KOPT-K1 (cell line): Measurements from ENCODE around the gene EBI3.
"Not testable (repeated sequence)": the region's sequence is repeated elsewhere in the genome, so short reads cannot be mapped to it uniquely, and the experiment has no call there.

Experiments
- H3K27ac ChIP-seq: fragments of 200-600 bp; sonication (generic); 2 replicates; pipeline ENCODE4 v1.5.1; 2016; ENCODE audit warnings: antibody characterized with exemption, mild to moderate bottlenecking, low read depth, low read length; ENCODE audit not compliant: poor library complexity, severe bottlenecking
- H3K36me3 ChIP-seq: fragments of 200-600 bp; sonication (generic); 2 replicates; pipeline ENCODE4 v1.5.1; 2017; ENCODE audit warnings: antibody characterized with exemption, mild to moderate bottlenecking, low read length, moderate library complexity; ENCODE audit not compliant: insufficient read depth
- H3K9me3 ChIP-seq: fragments of 200-600 bp; sonication (generic); 2 replicates; pipeline ENCODE4 v1.5.1; 2017; ENCODE audit warnings: antibody characterized with exemption, low read length, mild to moderate bottlenecking; ENCODE audit not compliant: insufficient read depth, poor library complexity, severe bottlenecking

Gene EBI3

DNA sequence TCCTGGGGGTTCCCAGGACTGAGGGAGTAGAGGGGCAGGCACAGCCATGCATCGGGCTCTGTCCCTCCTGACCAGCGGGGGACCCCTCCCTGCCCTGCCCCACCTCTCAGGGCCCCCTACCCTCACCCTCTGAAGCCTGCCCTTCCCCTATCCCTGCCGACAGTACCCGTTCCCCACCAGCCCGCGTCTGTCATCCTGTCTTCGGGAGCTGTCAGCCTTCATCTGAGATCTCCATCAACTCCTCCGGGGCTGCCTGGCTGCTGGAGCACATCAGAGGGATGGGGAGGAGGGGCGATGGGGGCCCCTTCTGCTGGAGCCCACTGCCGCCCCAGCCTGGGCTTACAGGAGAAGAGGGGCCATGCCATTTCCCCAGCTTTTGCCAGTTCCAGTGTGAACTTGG lies 43.6 kb downstream of the EBI3 start:
- Histone ChIP-seq H3K27ac (no peak overlapping the region), H3K9me3 (no peaks in the 10 kb centered on the region), H3K36me3 (peaks cover 31% of the 10 kb centered on the region)

GRCh38 chr19:4274321-4274686 lies 45.0 kb downstream of the EBI3 start:
- peaks cover 17% of the 10 kb centered on the region for H3K36me3 ChIP-seq
- H3K27ac ChIP-seq, H3K9me3 ChIP-seq: not testable (repeated sequence)

DNA sequence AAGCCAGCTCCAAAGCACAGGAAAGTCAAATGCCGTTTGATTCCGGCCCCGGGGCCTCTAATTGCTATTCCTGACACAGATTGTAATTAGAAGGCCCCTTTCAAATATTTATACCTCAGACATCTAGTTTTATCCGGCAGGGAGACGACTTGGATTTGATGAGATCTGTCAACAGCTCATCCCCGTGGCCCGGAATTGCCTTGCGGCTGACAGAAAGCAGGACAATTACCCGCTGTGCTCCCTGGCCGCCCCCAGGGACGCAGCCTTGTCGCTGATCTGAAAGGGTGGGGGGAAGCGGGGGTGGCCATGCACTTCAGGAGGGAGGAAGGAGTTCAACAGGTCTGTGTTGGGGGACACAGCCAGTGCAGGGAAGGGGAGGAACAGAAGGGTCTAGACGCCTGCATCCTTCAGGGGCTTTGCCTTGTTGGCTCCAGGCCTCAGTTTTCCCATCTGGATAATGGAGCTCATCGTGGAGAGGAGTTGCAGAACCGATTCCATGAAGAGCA lies 47.9 kb downstream of the EBI3 start:
- Histone ChIP-seq H3K27ac (no peak overlapping the region), H3K9me3 (no peaks in the 10 kb centered on the region), H3K36me3 (peaks cover under 1% of the 10 kb centered on the region; the same call in 1 of the 2 replicates)

- no peak overlapping the region for H3K27ac ChIP-seq
- H3K9me3 ChIP-seq = no peaks in the 10 kb centered on the region
- no peaks in the 10 kb centered on the region for H3K36me3 ChIP-seq
These were observed 48.7 kb downstream of the EBI3 start for GRCh38 chr19:4278010-4278409.

DNA sequence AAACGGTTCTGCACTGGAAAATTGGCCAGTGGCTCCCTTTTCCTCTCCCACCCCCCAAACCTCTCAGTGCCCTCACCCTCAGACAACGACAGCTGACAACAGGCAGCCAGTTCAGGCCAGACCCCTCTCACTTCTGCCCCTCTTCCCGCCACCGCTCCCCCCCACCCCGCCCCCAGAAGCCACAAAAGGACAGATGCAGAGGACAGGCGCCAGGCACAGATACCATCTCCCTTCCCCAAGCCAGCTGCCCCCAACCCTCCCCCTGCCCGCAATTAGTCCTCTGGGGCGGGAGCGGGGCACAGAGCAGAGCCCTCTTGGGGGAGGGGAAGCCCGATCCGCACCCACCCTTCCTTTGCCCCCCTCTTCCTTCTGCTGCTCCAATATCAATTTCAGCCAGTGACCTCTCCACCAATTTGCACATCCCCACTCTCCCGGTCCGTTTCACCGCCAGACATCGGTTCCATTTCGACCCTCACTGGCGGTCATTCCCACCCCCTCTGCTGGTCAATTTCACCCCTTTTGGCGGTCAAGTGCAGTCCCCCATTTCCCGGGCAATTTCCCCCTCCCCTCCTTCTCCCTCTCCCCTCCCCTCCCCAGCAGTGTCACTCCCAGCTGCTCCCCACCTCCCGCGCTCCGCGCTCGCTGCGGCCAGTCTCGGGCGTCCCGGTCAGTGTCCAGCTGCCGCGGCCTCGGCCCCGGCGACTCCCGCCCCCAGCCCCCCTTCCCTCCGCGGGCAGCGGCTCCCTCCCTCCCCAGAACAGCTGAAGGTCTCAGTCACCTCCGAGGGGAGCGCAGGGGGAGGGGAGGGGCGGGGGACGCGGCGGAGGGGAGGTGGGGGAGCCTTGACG lies 49.3 kb downstream of the EBI3 start, which contains the start of gene SHD:
SHD (plus strand) TSS at position 848 of the 848 bp plus-strand sequence. CDS start 798 bp downstream, outside the sequence.
- H3K9me3 ChIP-seq = no peaks in the 10 kb centered on the region
- no peak within 1 kb of the TSS for H3K27ac ChIP-seq
- H3K36me3 ChIP-seq = no peaks in the 10 kb centered on the region

- no peak overlapping the region for H3K27ac ChIP-seq
- H3K36me3 ChIP-seq = no peaks in the 10 kb centered on the region
- no peaks in the 10 kb centered on the region for H3K9me3 ChIP-seq
These were observed 49.9 kb downstream of the EBI3 start for GRCh38 chr19:4279267-4279529.

- Histone ChIP-seq H3K36me3 (no peaks in the 10 kb centered on the region), H3K27ac (no peak overlapping the region), H3K9me3 (no peaks in the 10 kb centered on the region)
These were observed 50.5 kb downstream of the EBI3 start for GRCh38 chr19:4279530-4280422.

GRCh38 chr19:4284176-4284958 lies 55.0 kb downstream of the EBI3 start:
- H3K36me3 ChIP-seq = no peaks in the 10 kb centered on the region
- no peaks in the 10 kb centered on the region for H3K9me3 ChIP-seq
- no peak overlapping the region for H3K27ac ChIP-seq

DNA sequence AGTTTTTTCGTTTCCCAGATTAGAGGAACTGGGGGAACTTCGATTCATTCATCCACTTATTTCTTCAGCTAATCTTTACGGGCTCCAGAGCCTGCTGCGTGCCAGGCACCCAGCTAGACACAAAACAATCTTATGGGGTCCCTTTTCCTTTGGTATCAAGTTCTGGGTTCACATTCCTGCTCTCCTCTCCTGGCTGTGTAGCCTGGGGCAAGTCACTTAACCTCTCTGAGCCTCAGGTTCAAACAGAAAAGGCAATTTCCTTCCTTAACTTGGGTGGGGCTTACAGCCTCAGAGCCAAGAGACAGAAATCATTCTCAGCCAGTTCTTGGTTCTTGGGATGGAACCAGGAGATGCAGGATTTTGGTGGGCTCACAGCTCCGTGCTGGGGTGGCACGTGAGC lies 55.7 kb downstream of the EBI3 start:
- Histone ChIP-seq H3K36me3 (no peaks in the 10 kb centered on the region), H3K27ac (no peak overlapping the region), H3K9me3 (no peaks in the 10 kb centered on the region)

GRCh38 chr19:4286141-4286540 lies 56.8 kb downstream of the EBI3 start:
- H3K9me3 ChIP-seq, H3K27ac ChIP-seq, H3K36me3 ChIP-seq: not testable (repeated sequence)
